HCT116 (cell line): ENCODE measurements around the gene EIF2D.

Experiments used
- CEBPB ChIP-seq: IDR thresholded peaks from 2 replicates; pipeline ENCODE4 v1.6.1; 2012; ENCODE audit warnings: low read depth
- CTCF ChIP-seq, 3 experiments: fragments of 200-600 bp in 1 of 3; sonication (generic) in 1 of 3; IDR thresholded peaks in 2 of 3; conservative IDR thresholded peaks in 1 of 3; 2 replicates each; pipeline ENCODE4 v1.5.1; 2012 to 2017; ENCODE audit warnings: low read depth in 2 of 3, low read length in 2 of 3, antibody characterized with exemption in 1 of 3, borderline replicate concordance in 1 of 3, control low read depth in 1 of 3, mild to moderate bottlenecking in 1 of 3, mixed read lengths in 1 of 3, mixed run types in 1 of 3, moderate library complexity in 1 of 3; ENCODE audit not compliant: insufficient read depth in 1 of 3
- EZH2 ChIP-seq: fragments of 200-600 bp; sonication (generic); IDR thresholded peaks from 2 replicates; pipeline ENCODE4 v1.6.1; 2017; ENCODE audit warnings: antibody characterized with exemption, mixed run types
- MAX ChIP-seq: IDR thresholded peaks from 2 replicates; pipeline ENCODE4 v1.6.1; 2012
- POLR2A ChIP-seq: IDR thresholded peaks from 2 replicates; pipeline ENCODE4 v1.7.0; 2011; ENCODE audit warnings: borderline replicate concordance; ENCODE audit not compliant: insufficient read depth, insufficient read length; ENCODE audit errors: extremely low read depth
- POLR2AphosphoS5 ChIP-seq: IDR thresholded peaks from 2 replicates; pipeline ENCODE4 v1.6.1; 2011; ENCODE audit warnings: mild to moderate bottlenecking, low read depth, low read length, moderate library complexity
- RAD21 ChIP-seq: IDR thresholded peaks from 2 replicates; pipeline ENCODE4 v1.6.1; 2012; ENCODE audit warnings: low read depth, mild to moderate bottlenecking
- SIN3A ChIP-seq: IDR thresholded peaks from 2 replicates; pipeline ENCODE4 v1.6.1; 2012; ENCODE audit warnings: low read depth
- TCF7L2 ChIP-seq: IDR thresholded peaks from 2 replicates; pipeline ENCODE4 v1.7.0; 2011; ENCODE audit warnings: borderline replicate concordance, inconsistent platforms; ENCODE audit not compliant: insufficient read depth, insufficient read length; ENCODE audit errors: extremely low read depth
- YY1 ChIP-seq: IDR thresholded peaks from 2 replicates; pipeline ENCODE4 v1.6.1; 2011; ENCODE audit warnings: low read length, low read depth, moderate library complexity, mild to moderate bottlenecking; ENCODE audit not compliant: insufficient replicate concordance; ENCODE audit errors: extremely low read depth
- ZNF274 ChIP-seq: fragments of 200-500 bp; sonication (Bioruptor generic); IDR thresholded peaks from 2 replicates; pipeline ENCODE4 v1.6.1; 2014; ENCODE audit warnings: mild to moderate bottlenecking, low read depth, low read length, inconsistent platforms

GRCh38 chr1:206637605-206638004 is 25.3 kb upstream of the EIF2D start:
- TF ChIP-seq ZNF274, result no peak
- TF ChIP-seq POLR2AphosphoS5, result no peak
- TF ChIP-seq CTCF (IDR thresholded peaks at IDR 0.05 in 2 of 3, conservative IDR thresholded peaks at IDR 0.05 in 1 of 3; ENCODE audit: borderline replicate concordance in 1 of 3, insufficient read depth in 1 of 3, low read depth in 2 of 3, low read length in 2 of 3), result no peak
- TF ChIP-seq POLR2A, result no peak
- no peak for TF ChIP-seq YY1
- TF ChIP-seq TCF7L2, result no peak
- TF ChIP-seq RAD21, result no peak
- no peak for TF ChIP-seq SIN3A
- no peak for TF ChIP-seq CEBPB
- no peak for TF ChIP-seq EZH2
- TF ChIP-seq MAX, result no peak
